ENCODE measurements around the gene RAB27A.
A peak's percentile ranks its signal among the peaks of the same experiment; 100 is the strongest.

RAB27A gene

GRCh38 chr15:55222588-55222987, 67.0 kb downstream of the RAB27A start:
- no peak for DNase-seq (ENCODE audit: low spot score)

DNA sequence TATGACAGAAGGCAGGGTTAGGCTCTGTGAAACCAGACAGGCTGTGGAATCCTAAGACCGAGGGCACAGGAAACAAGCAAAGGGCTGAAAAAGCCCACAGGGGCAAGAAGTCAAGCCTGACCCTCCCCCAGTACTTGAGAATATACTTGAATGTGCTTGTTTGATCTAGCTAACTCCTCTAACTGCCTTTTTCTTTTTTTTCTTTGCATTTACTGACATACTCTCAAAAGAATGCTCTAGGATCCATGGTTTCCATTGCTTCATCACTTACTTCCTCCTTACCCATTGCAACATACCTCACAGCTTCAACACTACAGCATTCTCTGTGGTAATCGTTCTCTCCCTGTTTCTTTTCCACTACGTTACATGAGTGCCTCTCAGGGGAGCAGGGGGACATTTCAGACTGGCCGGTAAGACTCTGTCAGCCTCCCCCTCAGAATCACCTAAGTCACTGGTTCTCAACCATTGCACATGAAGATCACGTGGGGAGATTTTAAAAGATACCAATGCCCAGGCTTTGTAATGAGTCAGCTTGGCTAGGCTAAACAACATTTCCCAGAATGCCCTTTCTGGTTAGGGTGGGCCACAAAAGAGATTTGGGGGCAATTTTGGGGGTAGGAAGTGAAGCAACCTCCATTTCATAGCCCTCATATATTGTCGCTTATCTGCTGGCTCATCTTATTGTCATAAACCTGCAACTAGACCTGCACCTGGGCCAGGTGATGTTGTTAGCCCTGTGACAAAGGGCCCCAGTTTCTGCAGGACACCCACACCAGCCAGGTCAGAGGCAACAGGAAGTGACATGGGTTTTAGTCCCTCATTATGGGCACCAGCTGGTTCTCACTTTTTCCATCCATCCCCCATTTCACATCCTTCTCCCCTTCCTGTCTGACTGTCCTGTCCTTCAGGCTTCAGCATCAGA, 68.3 kb downstream of the RAB27A start:
- peak; percentile 89 for DNase-seq (ENCODE audit: low spot score)

- no peak for DNase-seq (ENCODE audit: low spot score)
Measured at GRCh38 chr15:55220606-55221005, 69.0 kb downstream of the RAB27A start.

DNA sequence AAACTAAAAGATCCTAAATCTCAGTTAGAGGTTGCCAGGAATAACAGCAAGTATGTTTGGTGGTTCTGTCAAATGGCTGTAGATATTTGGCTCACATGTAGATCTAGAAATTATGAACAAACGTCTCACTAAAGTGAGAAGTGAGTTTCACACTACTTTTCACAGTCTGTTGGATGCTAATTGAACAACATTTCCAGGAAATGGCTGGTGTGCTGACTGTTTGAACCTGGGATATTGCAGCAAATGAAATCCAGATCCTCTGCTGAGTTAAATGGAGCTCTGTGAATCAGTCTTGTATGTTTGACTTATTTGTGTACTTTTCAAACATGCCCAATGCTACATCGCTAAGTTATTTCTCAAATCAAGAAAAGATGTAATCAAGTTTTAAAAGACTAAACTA, 71.6 kb downstream of the RAB27A start:
- DNase-seq (ENCODE audit: low spot score) = no peak

DNA sequence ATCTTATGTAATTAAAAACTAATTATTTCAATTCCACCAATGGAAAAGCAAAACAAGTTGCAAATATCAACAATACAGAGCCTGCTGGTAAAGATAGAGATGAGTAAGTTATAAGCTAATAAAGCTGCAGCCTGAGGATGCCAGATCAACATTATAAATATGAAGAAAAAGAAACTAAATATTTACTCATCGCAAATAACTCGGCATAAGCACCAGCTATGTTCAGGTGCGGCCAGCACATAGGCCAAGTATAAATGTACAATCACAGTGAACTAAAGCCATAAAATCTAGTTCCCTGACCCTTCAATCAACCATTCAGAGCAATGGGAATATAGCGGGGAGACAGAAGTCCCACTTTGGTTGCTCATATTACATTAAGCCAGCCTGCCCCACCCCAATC, 85.1 kb downstream of the RAB27A start:
- DNase-seq (ENCODE audit: low spot score) = no peak

- no peak for DNase-seq (ENCODE audit: low spot score)
Measured at GRCh38 chr15:55202206-55202605, 87.4 kb downstream of the RAB27A start.

DNA sequence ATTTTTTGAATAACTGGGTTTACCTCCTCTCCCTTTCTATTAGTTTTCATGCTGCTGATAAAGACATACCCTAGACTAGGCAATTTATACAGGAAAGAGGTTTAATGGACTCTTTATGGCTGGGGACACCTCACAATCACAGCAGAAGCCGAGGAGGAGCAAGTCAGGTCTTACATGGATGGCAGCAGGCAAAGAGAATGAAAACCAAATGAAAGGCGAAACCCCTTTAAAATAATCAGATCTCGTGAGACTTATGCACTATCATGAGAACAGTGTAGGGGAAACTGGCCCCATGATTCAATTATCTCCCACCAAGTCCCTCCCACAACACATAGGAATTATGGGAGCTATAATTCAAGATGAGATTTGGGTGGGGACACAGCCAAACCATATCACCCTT, 90.9 kb downstream of the RAB27A start:
- no peak for DNase-seq (ENCODE audit: low spot score)

DNA sequence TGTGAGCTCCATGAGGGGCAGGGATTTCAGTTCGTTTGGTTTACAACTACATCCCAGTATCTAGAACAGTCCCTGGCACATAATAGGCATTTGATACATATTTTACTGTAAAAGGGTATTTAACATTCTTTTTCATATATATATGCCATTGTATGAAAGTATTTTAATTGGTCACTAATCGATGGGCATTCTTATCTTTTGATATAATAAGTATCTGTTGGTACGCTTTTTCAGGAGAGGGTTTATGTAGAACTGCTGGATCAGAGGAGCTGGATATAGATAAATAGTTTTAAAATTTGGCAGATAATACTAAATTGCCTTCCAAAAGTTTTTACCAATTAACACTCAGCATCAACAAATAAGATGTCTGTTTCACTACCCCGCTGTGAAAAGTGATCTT, 91.9 kb downstream of the RAB27A start:
- no peak for DNase-seq (ENCODE audit: low spot score)

- no peak for DNase-seq (ENCODE audit: low spot score)
Measured at GRCh38 chr15:55197362-55197705, 92.3 kb downstream of the RAB27A start.

GRCh38 chr15:55196458-55197361, 92.9 kb downstream of the RAB27A start, which contains the start of gene RSL24D1:
Gene RSL24D1, minus strand, starts transcription at chr15:55196941. Its CDS starts 51 bp downstream, at chr15:55196890.
- peak; percentile 96 for DNase-seq (ENCODE audit: low spot score)

DNA sequence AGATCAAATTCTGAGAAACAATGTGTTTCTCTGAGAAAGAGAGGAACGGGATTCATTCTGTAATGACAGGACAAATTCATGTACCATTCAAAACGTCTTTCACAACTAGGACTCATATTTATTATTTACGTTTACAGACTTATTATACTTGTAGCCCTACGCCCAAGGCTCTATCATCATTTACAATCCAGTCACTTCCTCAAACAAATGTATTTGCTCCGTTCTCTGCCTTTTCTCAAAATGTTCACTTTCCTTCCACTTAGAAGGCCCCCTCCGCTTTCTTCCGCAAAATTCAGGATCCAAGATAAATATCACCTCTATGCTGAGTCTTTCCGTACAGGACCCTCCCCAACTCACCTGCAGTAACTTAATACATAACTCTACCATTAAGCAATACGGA, 93.6 kb downstream of the RAB27A start:
- DNase-seq (ENCODE audit: low spot score) = no peak

DNA sequence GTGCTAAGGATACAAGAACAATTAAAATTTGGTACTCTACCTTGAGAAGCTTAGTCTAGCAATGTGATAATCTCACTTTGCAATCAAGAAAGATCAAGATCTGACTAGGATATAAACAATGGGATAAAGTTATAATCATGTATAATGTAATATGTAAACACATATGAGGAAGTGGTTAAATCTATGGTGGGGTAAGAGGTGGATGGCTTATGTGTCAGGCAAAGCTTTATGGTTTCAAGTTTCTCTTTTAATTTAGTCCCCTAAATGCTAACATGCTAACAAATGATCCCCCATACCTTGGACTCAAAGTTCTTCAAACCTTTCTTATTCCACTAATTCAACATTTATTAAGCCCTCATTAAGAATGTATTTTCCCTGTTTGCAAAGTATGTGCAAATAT, 95.4 kb downstream of the RAB27A start:
- DNase-seq (ENCODE audit: low spot score) = no peak

DNA sequence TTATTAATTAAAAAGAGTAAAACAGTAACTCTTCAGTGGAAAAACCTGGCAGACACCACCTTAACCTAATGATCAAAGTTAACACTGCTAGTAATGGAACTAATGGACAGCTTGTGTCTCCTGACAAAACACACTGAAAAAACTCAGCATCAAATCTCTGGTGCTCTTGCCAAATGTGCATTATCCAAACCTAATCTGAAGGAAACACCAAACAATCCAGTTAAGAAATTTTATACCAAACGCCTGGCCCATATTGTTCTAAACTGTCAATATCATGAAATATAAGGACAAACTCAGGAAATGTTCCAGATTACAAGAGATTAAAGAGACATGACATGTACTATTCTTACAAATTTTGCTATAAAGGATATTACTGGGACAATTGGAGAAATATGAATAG, 103.3 kb downstream of the RAB27A start:
- DNase-seq (ENCODE audit: low spot score) = no peak

GRCh38 chr15:55183679-55184078, 105.9 kb downstream of the RAB27A start:
- no peak for DNase-seq (ENCODE audit: low spot score)

- DNase-seq (ENCODE audit: low spot score) = no peak
Measured at GRCh38 chr15:55179141-55179540, 110.5 kb downstream of the RAB27A start.

- DNase-seq (ENCODE audit: low spot score) = no peak
Measured at GRCh38 chr15:55170361-55170760, 119.3 kb downstream of the RAB27A start.

DNA sequence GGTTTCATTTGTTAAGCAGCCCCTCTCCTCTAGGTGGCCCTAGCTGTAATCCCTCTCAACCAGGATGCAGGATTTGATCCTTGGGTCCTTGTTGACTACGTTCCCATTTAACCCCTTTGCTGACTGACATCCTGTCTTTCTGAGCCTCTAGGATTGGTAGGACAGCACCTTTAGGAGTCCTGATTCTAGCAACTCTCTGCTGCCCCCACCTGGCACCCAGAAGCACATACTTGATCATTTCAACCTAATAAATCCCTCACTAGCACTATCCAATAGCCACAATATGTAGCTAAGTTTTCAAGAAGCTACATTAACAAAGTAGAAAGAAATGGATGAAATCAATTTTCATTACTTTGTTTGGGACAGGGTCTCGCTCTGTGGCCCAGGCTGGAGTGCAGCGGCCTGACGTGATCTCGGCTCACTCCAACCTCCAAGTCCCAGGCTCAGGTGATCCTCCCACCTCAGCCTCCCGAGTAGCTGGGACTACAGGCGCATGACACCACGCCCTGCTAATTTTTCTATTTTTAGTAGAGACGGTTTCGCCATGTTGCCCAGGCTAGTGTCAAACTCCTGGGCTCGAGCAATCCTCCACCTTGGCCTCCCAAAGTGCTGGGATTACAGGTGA, 121.2 kb downstream of the RAB27A start:
- peak; percentile 77 for DNase-seq (ENCODE audit: low spot score)

- DNase-seq (ENCODE audit: low spot score) = no peak
Measured at GRCh38 chr15:55164284-55164683, 125.3 kb downstream of the RAB27A start.

All from GM03348 (cell line).